ENCODE data around the gene DR1.

DR1 gene

GRCh38 chr1:93395195-93395594 is 49.5 kb downstream of the DR1 start:
- DNase-seq: no peak

GRCh38 chr1:93399781-93400180 is 54.1 kb downstream of the DR1 start:
- no peak for DNase-seq

GRCh38 chr1:93408203-93408602 is 62.5 kb downstream of the DR1 start:
- no peak for DNase-seq

- no peak for DNase-seq
These were observed 65.3 kb downstream of the DR1 start for GRCh38 chr1:93411000-93411399.

DNA sequence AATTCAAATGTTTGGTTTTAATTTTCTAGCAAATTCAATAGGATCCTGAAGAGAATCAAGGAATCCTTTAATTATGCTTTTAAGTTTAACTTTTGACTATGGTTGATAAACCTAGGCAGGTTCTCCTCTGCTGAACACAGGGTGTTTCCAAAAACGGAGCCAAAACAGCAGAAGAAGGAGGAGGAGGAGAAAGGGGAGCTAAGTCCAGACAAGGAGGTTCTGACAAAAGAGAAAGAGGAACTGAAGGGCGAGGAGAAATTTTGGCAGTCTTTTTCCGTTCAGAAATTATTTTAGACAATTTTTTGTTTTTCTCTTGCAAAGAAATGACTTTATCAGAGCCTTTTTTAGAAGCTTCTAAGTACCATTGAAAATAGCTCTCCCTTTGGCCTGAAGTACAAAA is 69.0 kb downstream of the DR1 start:
- DNase-seq: no peak

DNA sequence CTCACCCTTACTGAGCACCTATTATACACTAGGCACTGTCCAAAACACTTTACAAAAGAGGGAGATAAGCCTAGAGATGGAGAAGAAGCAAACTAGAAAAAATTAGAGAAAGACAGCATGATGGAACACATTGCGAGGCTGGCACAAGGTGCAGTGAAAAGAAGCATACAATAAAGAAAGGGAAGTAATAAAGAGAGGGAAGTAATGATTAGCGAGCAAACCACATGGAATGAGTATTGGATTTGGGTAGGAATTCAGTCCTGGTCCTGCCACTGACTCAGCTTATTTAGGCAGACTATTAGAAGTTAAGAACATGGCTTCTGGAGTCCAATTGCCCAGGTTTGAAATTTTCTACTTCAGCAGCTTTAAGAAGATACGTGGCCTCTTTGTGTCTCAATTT is 69.6 kb downstream of the DR1 start:
- no peak for DNase-seq

GRCh38 chr1:93416183-93416582 is 70.5 kb downstream of the DR1 start:
- DNase-seq: no peak

All from NCI-H1694 (cell line).